ENCODE data around the gene ELAPOR2.
"Not testable (repeated sequence)": the region's sequence is repeated elsewhere in the genome, so short reads cannot be mapped to it uniquely, and the experiment has no call there.

Gene ELAPOR2

GRCh38 chr7:87046456-87046855, 13.0 kb downstream of the ELAPOR2 start:
- no peak for DNase-seq (ENCODE audit: low read depth, low spot score)

- not testable (repeated sequence) for DNase-seq (ENCODE audit: low read depth, low spot score)
Observed at GRCh38 chr7:87044713-87045112, 14.7 kb downstream of the ELAPOR2 start.

- DNase-seq (ENCODE audit: low read depth, low spot score), result not testable (repeated sequence)
Observed at GRCh38 chr7:87041586-87041985, 17.9 kb downstream of the ELAPOR2 start.

- not testable (repeated sequence) for DNase-seq (ENCODE audit: low read depth, low spot score)
Observed at GRCh38 chr7:87039691-87040299, 19.7 kb downstream of the ELAPOR2 start.

GRCh38 chr7:87038993-87039690, 20.3 kb downstream of the ELAPOR2 start:
- DNase-seq (ENCODE audit: low read depth, low spot score), result no peak

- no peak for DNase-seq (ENCODE audit: low read depth, low spot score)
Observed at GRCh38 chr7:87036985-87037384, 22.5 kb downstream of the ELAPOR2 start.

GRCh38 chr7:87032604-87033339, 26.7 kb downstream of the ELAPOR2 start:
- no peak for DNase-seq (ENCODE audit: low read depth, low spot score)

- no peak for DNase-seq (ENCODE audit: low read depth, low spot score)
Observed at GRCh38 chr7:87029078-87029477, 30.4 kb downstream of the ELAPOR2 start.

GRCh38 chr7:87028636-87029035, 30.8 kb downstream of the ELAPOR2 start:
- DNase-seq (ENCODE audit: low read depth, low spot score), result no peak

GRCh38 chr7:87027900-87028299, 31.6 kb downstream of the ELAPOR2 start:
- no peak for DNase-seq (ENCODE audit: low read depth, low spot score)

- DNase-seq (ENCODE audit: low read depth, low spot score), result no peak
Observed at GRCh38 chr7:87021285-87021684, 38.2 kb downstream of the ELAPOR2 start.

- no peak for DNase-seq (ENCODE audit: low read depth, low spot score)
Observed at GRCh38 chr7:87016606-87017005, 42.8 kb downstream of the ELAPOR2 start.

GRCh38 chr7:87013840-87014190, 45.6 kb downstream of the ELAPOR2 start:
- no peak for DNase-seq (ENCODE audit: low read depth, low spot score)

GRCh38 chr7:87013136-87013839, 46.2 kb downstream of the ELAPOR2 start:
- no peak for DNase-seq (ENCODE audit: low read depth, low spot score)

Measured in activated naive CD8-positive, alpha-beta T cell treated with anti-CD3 and anti-CD28 coated beads, Interleukin-2, amount 50 U/mL, for 16 hours (primary cell).